GM13977 (cell line): Measurements from ENCODE around the gene S100A3.
"Not testable (repeated sequence)": the region's sequence is repeated elsewhere in the genome, so short reads cannot be mapped to it uniquely, and the experiment has no call there.

ENCODE experiments used
- DNase-seq: peaks from one replicate; pipeline ENCODE4 v3.0.0; 2012; ENCODE audit warnings: low spot score
- in situ Hi-C: fragments of 300-500 bp; cut with MboI; formaldehyde crosslinking; loops from one replicate; pipeline ENCODE4 v1.12.0; 2022; ENCODE audit warnings: low sequenced_read_pairs, low pct_unique_long_range_greater_than_20kb, mixed read lengths, inconsistent platforms; ENCODE audit not compliant: unreplicated experiment
- TF ChIP-seq, protein P1 (sequence below): IDR thresholded peaks from 2 replicates; pipeline ENCODE4 v1.5.1; 2012; ENCODE audit warnings: mild to moderate bottlenecking, control low read depth; ENCODE audit not compliant: insufficient read depth; ENCODE audit errors: extremely low read depth, missing control alignments

S100A3 gene

GRCh38 chr1:153563483-153563901 is 14.4 kb upstream of the S100A3 start:
- TF ChIP-seq, protein P1, sequence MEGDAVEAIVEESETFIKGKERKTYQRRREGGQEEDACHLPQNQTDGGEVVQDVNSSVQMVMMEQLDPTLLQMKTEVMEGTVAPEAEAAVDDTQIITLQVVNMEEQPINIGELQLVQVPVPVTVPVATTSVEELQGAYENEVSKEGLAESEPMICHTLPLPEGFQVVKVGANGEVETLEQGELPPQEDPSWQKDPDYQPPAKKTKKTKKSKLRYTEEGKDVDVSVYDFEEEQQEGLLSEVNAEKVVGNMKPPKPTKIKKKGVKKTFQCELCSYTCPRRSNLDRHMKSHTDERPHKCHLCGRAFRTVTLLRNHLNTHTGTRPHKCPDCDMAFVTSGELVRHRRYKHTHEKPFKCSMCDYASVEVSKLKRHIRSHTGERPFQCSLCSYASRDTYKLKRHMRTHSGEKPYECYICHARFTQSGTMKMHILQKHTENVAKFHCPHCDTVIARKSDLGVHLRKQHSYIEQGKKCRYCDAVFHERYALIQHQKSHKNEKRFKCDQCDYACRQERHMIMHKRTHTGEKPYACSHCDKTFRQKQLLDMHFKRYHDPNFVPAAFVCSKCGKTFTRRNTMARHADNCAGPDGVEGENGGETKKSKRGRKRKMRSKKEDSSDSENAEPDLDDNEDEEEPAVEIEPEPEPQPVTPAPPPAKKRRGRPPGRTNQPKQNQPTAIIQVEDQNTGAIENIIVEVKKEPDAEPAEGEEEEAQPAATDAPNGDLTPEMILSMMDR: no peak
- in situ Hi-C loops: loop anchor here (10.0 kb wide), 1 partner anchor 49 kb away; no protein-coding TSS in a partner anchor

GRCh38 chr1:153562021-153562420 is 13.0 kb upstream of the S100A3 start:
- in situ Hi-C loops: loop anchor here (10.0 kb wide), 1 partner anchor 47 kb away; no protein-coding TSS in a partner anchor
- not testable (repeated sequence) for DNase-seq

More at GRCh38 chr1:153563483-153563901, 14.4 kb upstream of the S100A3 start:
- DNase-seq: no peak

DNA sequence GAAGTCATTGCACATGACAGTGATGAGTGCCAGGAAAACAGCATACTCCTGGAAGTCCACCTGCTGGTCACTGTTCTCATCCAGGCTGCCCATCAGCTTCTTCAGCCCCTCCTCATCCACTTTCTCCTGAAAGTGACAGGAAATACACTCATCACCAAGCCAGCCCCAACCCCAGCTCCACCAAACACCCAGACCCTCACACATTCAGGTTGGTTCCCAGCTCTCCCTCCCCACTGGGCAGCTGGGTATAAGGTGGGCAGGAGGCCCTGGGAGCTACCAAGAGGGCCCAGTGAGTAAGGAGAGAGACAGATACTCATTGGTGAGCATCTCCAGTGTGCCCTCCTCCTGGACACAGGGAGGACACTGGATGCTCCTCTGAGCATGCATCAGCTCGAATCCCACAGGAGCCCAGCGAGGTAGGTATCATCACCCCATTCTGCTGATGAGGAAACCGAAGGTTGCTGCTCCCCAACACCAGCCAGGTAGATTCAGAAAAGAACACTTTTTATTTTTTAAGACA is 12.5 kb upstream of the S100A3 start:
- TF ChIP-seq, protein P1: no peak
- in situ Hi-C loops: loop anchor here (10.0 kb wide), 1 partner anchor 47 kb away; no protein-coding TSS in a partner anchor
- no peak for DNase-seq

DNA sequence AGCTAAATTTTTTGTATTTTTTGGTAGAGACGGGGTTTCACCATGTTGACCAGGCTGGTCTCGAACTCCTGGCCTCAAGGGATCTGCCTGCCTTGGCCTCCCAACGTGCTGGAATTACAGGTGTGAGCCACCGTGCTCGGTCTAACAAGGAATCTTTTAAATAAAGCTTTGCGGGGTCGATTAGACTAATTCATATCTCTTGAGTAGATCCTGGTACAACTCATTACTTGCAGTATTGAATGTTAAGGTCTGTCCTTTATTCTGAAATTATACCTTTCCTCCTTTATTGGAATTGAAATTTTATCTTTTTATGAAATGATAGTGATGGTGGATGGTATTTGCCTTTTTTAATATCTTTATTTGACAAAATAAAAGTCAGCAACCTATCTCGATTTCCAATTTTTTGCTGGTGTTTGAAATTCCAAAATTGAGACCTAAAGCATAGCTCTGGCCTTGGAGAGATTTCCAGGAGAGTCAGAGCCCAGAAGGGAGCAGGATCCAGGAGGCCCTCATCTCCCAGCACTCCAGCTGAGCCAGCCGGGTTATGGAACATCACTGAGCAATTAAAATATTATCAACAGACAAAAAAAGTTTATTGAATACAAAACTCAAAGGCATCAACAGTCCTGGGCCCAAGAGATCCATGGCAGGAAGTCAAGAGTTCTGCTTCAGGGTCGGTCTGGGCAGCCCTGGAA is 11.9 kb upstream of the S100A3 start:
- TF ChIP-seq, protein P1: no peak
- in situ Hi-C loops: loop anchor here (10.0 kb wide), 1 partner anchor 46 kb away; no protein-coding TSS in a partner anchor
- DNase-seq: no peak

DNA sequence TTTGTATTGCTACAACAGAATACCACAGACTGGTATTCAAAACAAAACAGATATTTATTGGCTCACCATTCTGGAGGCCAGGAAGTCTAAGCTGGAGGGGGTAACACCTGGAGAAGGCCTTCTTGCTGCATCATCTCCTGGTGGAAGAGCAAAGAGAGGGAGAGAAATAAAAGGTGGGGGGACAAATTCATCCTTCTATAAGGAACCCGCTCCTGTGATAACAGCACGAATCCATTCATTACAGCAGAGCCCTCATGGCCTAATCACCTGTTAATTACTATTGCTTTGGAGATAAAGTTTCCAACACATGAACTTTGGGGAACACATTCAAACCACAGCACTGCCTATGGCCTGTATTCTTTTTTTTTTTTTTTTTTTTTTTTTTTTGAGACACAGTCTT is 11.2 kb upstream of the S100A3 start:
- DNase-seq: no peak
- in situ Hi-C loops: loop anchor here (10.0 kb wide), 1 partner anchor 45 kb away; no protein-coding TSS in a partner anchor
- TF ChIP-seq, protein P1: no peak

DNA sequence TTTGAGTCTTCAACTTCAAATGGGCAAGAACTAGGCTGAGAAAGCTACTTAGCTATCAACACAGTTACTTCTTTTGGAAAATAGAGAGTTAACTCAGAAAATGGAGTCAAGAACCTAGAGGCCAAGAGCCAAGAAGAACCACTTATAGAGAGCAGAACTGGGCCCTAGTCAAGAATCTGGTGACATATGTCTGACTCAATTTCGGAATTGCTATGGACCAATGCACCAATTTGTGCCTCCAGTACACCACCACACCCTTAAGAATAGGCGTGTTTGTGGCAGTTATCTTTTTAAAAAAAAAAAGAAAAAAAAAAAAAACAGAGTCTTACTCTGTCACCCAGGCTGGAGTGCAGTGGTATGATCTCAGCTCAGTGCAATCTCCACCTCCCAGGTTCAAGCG is 8.8 kb upstream of the S100A3 start:
- in situ Hi-C loops: no loop called here
- TF ChIP-seq, protein P1: no peak
- DNase-seq: no peak

GRCh38 chr1:153556348-153556747 is 7.3 kb upstream of the S100A3 start:
- TF ChIP-seq, protein P1: no peak
- in situ Hi-C loops: no loop called here
- no peak for DNase-seq
